Endodermal cell (in vitro differentiated cells): ENCODE results near the gene FRAT1. TPM values are rescaled to one million over a fixed set of nuclear protein-coding genes. Genes with fewer than 3 reads are reported as not detected.
A peak's percentile ranks its signal among the peaks of the same experiment; 100 is the strongest.

Experiments
- DNase-seq: peaks from one replicate; pipeline ENCODE4 v3.0.0-alpha.2; 2017
- H3K27ac ChIP-seq: 2 replicates; pipeline ENCODE4 v1.5.1; 2013; ENCODE audit warnings: mild to moderate bottlenecking, low read depth, low read length, moderate library complexity
- H3K27me3 ChIP-seq: 2 replicates; pipeline ENCODE4 v1.6.1; 2013; ENCODE audit warnings: mild to moderate bottlenecking, low read length, moderate library complexity; ENCODE audit not compliant: insufficient read depth, control insufficient read depth, poor library complexity, severe bottlenecking
- H3K36me3 ChIP-seq: 2 replicates; pipeline ENCODE4 v1.7.0; 2013; ENCODE audit warnings: mild to moderate bottlenecking, low read length, moderate library complexity; ENCODE audit not compliant: control insufficient read depth, insufficient read depth
- H3K4me1 ChIP-seq: one replicate; pipeline ENCODE4 v1.7.0; 2013; ENCODE audit warnings: low read length; ENCODE audit not compliant: control insufficient read depth, insufficient read depth
- H3K4me3 ChIP-seq: 2 replicates; pipeline ENCODE4 v1.5.1; 2013; ENCODE audit warnings: mild to moderate bottlenecking, low read length, moderate library complexity
- H3K9ac ChIP-seq: 2 replicates; pipeline ENCODE4 v1.6.1; 2013; ENCODE audit warnings: mild to moderate bottlenecking, low read length, moderate library complexity; ENCODE audit not compliant: poor library complexity, severe bottlenecking; ENCODE audit errors: extremely low read depth
- H3K9me3 ChIP-seq: 2 replicates; pipeline ENCODE4 v1.6.1; 2013; ENCODE audit warnings: mild to moderate bottlenecking, low read length, moderate library complexity; ENCODE audit not compliant: control insufficient read depth
- H3K27ac Mint-ChIP-seq: 2 replicates; pipeline ENCODE4 v1.8.0; 2020; ENCODE audit warnings: mixed read lengths
- H3K27me3 Mint-ChIP-seq: 2 replicates; pipeline ENCODE4 v1.8.0; 2021; ENCODE audit warnings: mild to moderate bottlenecking, mixed read lengths; ENCODE audit not compliant: insufficient read depth
- H3K36me3 Mint-ChIP-seq: 2 replicates; pipeline ENCODE4 v1.8.0; 2020; ENCODE audit warnings: low read depth, mixed read lengths
- H3K4me1 Mint-ChIP-seq: 2 replicates; pipeline ENCODE4 v1.8.0; 2020; ENCODE audit warnings: mixed read lengths
- H3K4me3 Mint-ChIP-seq: 2 replicates; pipeline ENCODE4 v1.8.0; 2020; ENCODE audit warnings: mild to moderate bottlenecking, moderate library complexity, mixed read lengths
- H3K9me3 Mint-ChIP-seq: 2 replicates; pipeline ENCODE4 v1.8.0; 2020; ENCODE audit warnings: mild to moderate bottlenecking, mixed read lengths
- CTCF ChIP-seq: fragments of 200-600 bp; sonication (generic); conservative IDR thresholded peaks from 2 replicates; pipeline ENCODE4 v1.5.0; 2021; ENCODE audit warnings: antibody characterized with exemption, mild to moderate bottlenecking
- WGBS, 2 experiments: methylation state at CpG; one replicate each; pipeline versions ENCODE4 v1.1.5 to v1.1.7; 2013; ENCODE audit warnings: missing lambda C conversion rate in 2 of 2, mixed read lengths in 1 of 2; ENCODE audit not compliant: insufficient coverage in 1 of 2, insufficient read length in 1 of 2; 5-methylcytosine and 5-hydroxymethylcytosine counted together
- total RNA-seq, 2 donors: library from RNA; stranded (reverse); fragmentation: NEBNext Ultra II Directional in 1 of 2; extraction: Animal tissue kit (Norgen Biotek cat#: 25700) in 1 of 2; gene quantifications; 2 replicates in 1 of 2; 3 replicates in 1 of 2; pipeline ENCODE4 v1.2.1, GENCODE V29; 2021

Gene FRAT1
- total RNA-seq, 2 donors from 2014 or later, result 6.5 to 7.3 TPM

DNA sequence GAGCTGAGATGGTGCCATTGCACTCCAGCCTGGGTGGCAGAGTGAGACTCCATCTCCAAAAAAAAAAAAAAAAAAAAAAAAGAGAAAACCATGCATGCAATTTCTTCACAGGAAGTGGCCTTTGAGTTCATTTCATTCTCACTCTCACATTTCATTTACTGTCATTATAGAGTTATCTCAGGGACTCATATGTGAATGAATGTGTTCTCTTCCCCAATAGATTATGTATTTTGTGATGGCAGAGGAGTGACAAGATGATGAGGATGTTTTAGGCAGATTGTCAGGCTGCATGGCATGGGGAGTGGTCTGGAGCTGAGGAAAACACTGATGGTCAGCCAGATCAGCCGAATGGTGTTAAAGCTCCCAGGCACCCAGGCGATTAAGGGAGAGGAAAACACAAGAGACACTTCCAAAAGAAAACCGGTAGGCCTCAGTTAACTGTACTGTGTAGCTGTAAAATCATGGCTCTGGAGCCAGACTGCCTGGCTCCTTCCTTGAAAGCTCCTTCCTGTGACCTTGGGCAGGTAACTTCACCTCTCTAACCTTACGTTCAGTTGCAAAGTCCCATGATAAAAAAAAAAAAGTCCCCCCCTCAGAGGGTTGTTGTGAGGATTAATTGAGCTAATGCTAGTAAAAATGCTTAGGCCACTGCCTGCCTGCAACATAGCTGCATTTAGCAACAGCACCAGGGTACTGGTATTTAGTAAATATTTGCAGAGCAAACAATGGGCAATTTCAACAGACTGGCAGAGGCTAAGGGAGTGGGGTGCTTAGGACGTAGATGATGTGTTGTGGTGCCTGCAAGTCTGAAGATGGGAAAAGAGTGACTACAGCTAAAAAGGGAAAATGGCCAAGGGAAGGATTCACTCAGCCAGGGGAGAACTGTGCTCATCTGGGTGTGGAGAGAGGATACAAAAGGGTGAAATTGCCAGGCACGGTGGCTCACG is 8.6 kb downstream of the FRAT1 start:
- H3K9ac ChIP-seq, result no peak overlapping the region
- TF ChIP-seq CTCF, result no peak
- 75 to 76% methylated on average over 5 to 6 of the region's 7 CpGs for WGBS, 2 experiments
- H3K36me3 ChIP-seq, result peaks cover 3% of the 10 kb centered on the region
- no peaks in the 10 kb centered on the region for H3K9me3 ChIP-seq
- peaks cover 16% of the 10 kb centered on the region for H3K36me3 Mint-ChIP-seq
- H3K4me3 Mint-ChIP-seq, result peak overlapping the region; percentile 2
- H3K27ac Mint-ChIP-seq, result peak overlapping the region; percentile 84
- H3K4me1 ChIP-seq, result peaks cover 9% of the 10 kb centered on the region
- DNase-seq, result peak; percentile 51
- no peak overlapping the region for H3K4me3 ChIP-seq
- H3K4me1 Mint-ChIP-seq, result peaks cover 54% of the 10 kb centered on the region
- no peaks in the 10 kb centered on the region for H3K9me3 Mint-ChIP-seq
- H3K27me3 Mint-ChIP-seq, result peaks cover 1% of the 10 kb centered on the region
- H3K27ac ChIP-seq, result no peak overlapping the region
- no peaks in the 10 kb centered on the region for H3K27me3 ChIP-seq

- Mint-ChIP-seq H3K36me3 (peaks cover 16% of the 10 kb centered on the region), H3K9me3 (no peaks in the 10 kb centered on the region), H3K27me3 (peaks cover 1% of the 10 kb centered on the region), H3K27ac (peak overlapping the region; percentile 84), H3K4me1 (peaks cover 54% of the 10 kb centered on the region), H3K4me3 (no peak overlapping the region)
- DNase-seq, result no peak
- H3K27ac ChIP-seq, result no peak overlapping the region
- 89 to 100% methylated on average over 3 of the region's 3 CpGs for whole genome bisulfite sequencing, 2 experiments
- no peak overlapping the region for H3K9ac ChIP-seq
- peaks cover 3% of the 10 kb centered on the region for H3K36me3 ChIP-seq
- peak overlapping the region; percentile 48 for H3K4me3 ChIP-seq
- no peaks in the 10 kb centered on the region for H3K27me3 ChIP-seq
- peaks cover 9% of the 10 kb centered on the region for H3K4me1 ChIP-seq
- no peak for TF ChIP-seq CTCF
- no peaks in the 10 kb centered on the region for H3K9me3 ChIP-seq
Observed at GRCh38 chr10:97328646-97329453, 9.8 kb downstream of the FRAT1 start.

- peaks cover 16% of the 10 kb centered on the region for H3K36me3 Mint-ChIP-seq
- no peak overlapping the region for H3K4me3 ChIP-seq
- peak overlapping the region; percentile 42 for H3K27ac Mint-ChIP-seq
- peak overlapping the region; percentile 7 for H3K4me3 Mint-ChIP-seq
- H3K36me3 ChIP-seq, result peaks cover 3% of the 10 kb centered on the region
- H3K9me3 Mint-ChIP-seq, result no peaks in the 10 kb centered on the region
- no peaks in the 10 kb centered on the region for H3K27me3 ChIP-seq
- 80 to 96% methylated on average over 3 to 5 of the region's 5 CpGs for WGBS, 2 experiments
- H3K27me3 Mint-ChIP-seq, result peaks cover 1% of the 10 kb centered on the region
- H3K4me1 ChIP-seq, result peaks cover 9% of the 10 kb centered on the region
- H3K9me3 ChIP-seq, result no peaks in the 10 kb centered on the region
- no peak for DNase-seq
- peaks cover 54% of the 10 kb centered on the region for H3K4me1 Mint-ChIP-seq
- H3K9ac ChIP-seq, result no peak overlapping the region
- H3K27ac ChIP-seq, result no peak overlapping the region
- no peak for TF ChIP-seq CTCF
Observed at GRCh38 chr10:97329766-97330165, 10.7 kb downstream of the FRAT1 start.
